ENCODE measurements around the gene HAAO. TPM values are rescaled to one million over a fixed set of nuclear protein-coding genes. Genes with fewer than 3 reads are reported as not detected.

Gene HAAO
- polyA plus RNA-seq, 4 donors: 23.8 to 147 (median 44.8) TPM

- Histone ChIP-seq H3K27ac (ENCODE audit: low read depth in 1 of 3, low read length in 2 of 3) (no peak overlapping the region), H3K9me3 (ENCODE audit: control insufficient read depth in 2 of 2, insufficient read depth in 1 of 2, low read depth in 1 of 2, low read length in 1 of 2) (peaks cover 0 to 16% of the 10 kb centered on the region in 2 donors), H3K4me3 (ENCODE audit: low read depth in 1 of 3, low read length in 3 of 3) (no peak overlapping the region), H3K27me3 (ENCODE audit: control insufficient read depth in 3 of 3, insufficient read depth in 3 of 3, low read length in 3 of 3) (no peaks in the 10 kb centered on the region), H3K4me1 (ENCODE audit: control insufficient read depth in 3 of 3, insufficient read depth in 2 of 3, low read depth in 1 of 3, low read length in 2 of 3) (peaks cover 0 to 8% (median 6%) of the 10 kb centered on the region in 3 donors), H3K36me3 (ENCODE audit: control insufficient read depth in 3 of 3, insufficient read depth in 2 of 3, low read depth in 1 of 3, low read length in 3 of 3) (peaks cover 0 to 54% (median 0%) of the 10 kb centered on the region in 3 donors)
- DNase-seq (no peak), FAIRE-seq (no peak)
- WGBS, 3 donors: 82 to 88% (median 86%) methylated on average over 12 to 15 of the region's 15 CpGs
Measured at GRCh38 chr2:42786561-42787345, 5.6 kb downstream of the HAAO start.

- no peak overlapping the region for H3K27ac ChIP-seq (ENCODE audit: low read depth in 1 of 3, low read length in 2 of 3)
- peaks cover 0 to 53% (median 0%) of the 10 kb centered on the region in 3 donors for H3K36me3 ChIP-seq (ENCODE audit: control insufficient read depth in 3 of 3, insufficient read depth in 2 of 3, low read depth in 1 of 3, low read length in 3 of 3)
- H3K4me1 ChIP-seq (ENCODE audit: control insufficient read depth in 3 of 3, insufficient read depth in 2 of 3, low read depth in 1 of 3, low read length in 2 of 3): peaks cover 0 to 4% (median 0%) of the 10 kb centered on the region in 3 donors
- H3K27me3 ChIP-seq (ENCODE audit: control insufficient read depth in 3 of 3, insufficient read depth in 3 of 3, low read length in 3 of 3): no peaks in the 10 kb centered on the region
- DNase-seq: no peak
- FAIRE-seq: no peak
- WGBS, 3 donors: 67 to 76% (median 71%) methylated on average over 6 to 7 of the region's 7 CpGs
- H3K4me3 ChIP-seq (ENCODE audit: low read depth in 1 of 3, low read length in 3 of 3): no peak overlapping the region
- peaks cover 0 to 35% of the 10 kb centered on the region in 2 donors for H3K9me3 ChIP-seq (ENCODE audit: control insufficient read depth in 2 of 2, insufficient read depth in 1 of 2, low read depth in 1 of 2, low read length in 1 of 2)
Measured at GRCh38 chr2:42784204-42784880, 8.0 kb downstream of the HAAO start.

GRCh38 chr2:42783511-42783910 lies 8.9 kb downstream of the HAAO start:
- WGBS, 3 donors: 94% methylated on average over 8 to 9 of the region's 9 CpGs
- DNase-seq (no peak), FAIRE-seq (no peak)
- no peak overlapping the region for H3K27ac ChIP-seq (ENCODE audit: low read depth in 1 of 3, low read length in 2 of 3)
- no peaks in the 10 kb centered on the region for H3K27me3 ChIP-seq (ENCODE audit: control insufficient read depth in 3 of 3, insufficient read depth in 3 of 3, low read length in 3 of 3)
- peaks cover 0 to 56% (median 0%) of the 10 kb centered on the region in 3 donors for H3K36me3 ChIP-seq (ENCODE audit: control insufficient read depth in 3 of 3, insufficient read depth in 2 of 3, low read depth in 1 of 3, low read length in 3 of 3)
- peaks cover 0 to 4% (median 0%) of the 10 kb centered on the region in 3 donors for H3K4me1 ChIP-seq (ENCODE audit: control insufficient read depth in 3 of 3, insufficient read depth in 2 of 3, low read depth in 1 of 3, low read length in 2 of 3)
- H3K9me3 ChIP-seq (ENCODE audit: control insufficient read depth in 2 of 2, insufficient read depth in 1 of 2, low read depth in 1 of 2, low read length in 1 of 2): peaks cover 0 to 44% of the 10 kb centered on the region in 2 donors
- H3K4me3 ChIP-seq (ENCODE audit: low read depth in 1 of 3, low read length in 3 of 3): no peak overlapping the region

- Histone ChIP-seq H3K4me3 (ENCODE audit: low read depth in 1 of 3, low read length in 3 of 3) (no peak overlapping the region), H3K27ac (ENCODE audit: low read depth in 1 of 3, low read length in 2 of 3) (no peak overlapping the region), H3K27me3 (ENCODE audit: control insufficient read depth in 3 of 3, insufficient read depth in 3 of 3, low read length in 3 of 3) (no peaks in the 10 kb centered on the region), H3K4me1 (ENCODE audit: control insufficient read depth in 3 of 3, insufficient read depth in 2 of 3, low read depth in 1 of 3, low read length in 2 of 3) (no peaks in the 10 kb centered on the region), H3K36me3 (ENCODE audit: control insufficient read depth in 3 of 3, insufficient read depth in 2 of 3, low read depth in 1 of 3, low read length in 3 of 3) (peaks cover 0 to 43% (median 0%) of the 10 kb centered on the region in 3 donors), H3K9me3 (ENCODE audit: control insufficient read depth in 2 of 2, insufficient read depth in 1 of 2, low read depth in 1 of 2, low read length in 1 of 2) (peaks cover 0 to 48% of the 10 kb centered on the region in 2 donors)
- DNase-seq (peak; percentile 51 to 96), FAIRE-seq (no peak)
- 14 to 67% (median 42%) methylated on average over 1 of the region's 1 CpG for WGBS, 3 donors
Measured at GRCh38 chr2:42781181-42781580, 11.2 kb downstream of the HAAO start.

- Histone ChIP-seq H3K4me3 (ENCODE audit: low read depth in 1 of 3, low read length in 3 of 3) (no peak overlapping the region), H3K9me3 (ENCODE audit: control insufficient read depth in 2 of 2, insufficient read depth in 1 of 2, low read depth in 1 of 2, low read length in 1 of 2) (peaks cover 0 to 38% of the 10 kb centered on the region in 2 donors), H3K27ac (ENCODE audit: low read depth in 1 of 3, low read length in 2 of 3) (no peak overlapping the region), H3K36me3 (ENCODE audit: control insufficient read depth in 3 of 3, insufficient read depth in 2 of 3, low read depth in 1 of 3, low read length in 3 of 3) (peaks cover 0 to 31% (median 0%) of the 10 kb centered on the region in 3 donors), H3K4me1 (ENCODE audit: control insufficient read depth in 3 of 3, insufficient read depth in 2 of 3, low read depth in 1 of 3, low read length in 2 of 3) (no peaks in the 10 kb centered on the region), H3K27me3 (ENCODE audit: control insufficient read depth in 3 of 3, insufficient read depth in 3 of 3, low read length in 3 of 3) (no peaks in the 10 kb centered on the region)
- WGBS, 3 donors: 84 to 92% (median 88%) methylated on average over 3 of the region's 3 CpGs
- DNase-seq: no peak
- no peak for FAIRE-seq
Measured at GRCh38 chr2:42777883-42778805, 14.2 kb downstream of the HAAO start.

GRCh38 chr2:42775810-42776209 lies 16.6 kb downstream of the HAAO start:
- no peak for DNase-seq
- Histone ChIP-seq H3K36me3 (ENCODE audit: control insufficient read depth in 3 of 3, insufficient read depth in 2 of 3, low read depth in 1 of 3, low read length in 3 of 3) (peaks cover 0 to 25% (median 0%) of the 10 kb centered on the region in 3 donors), H3K4me1 (ENCODE audit: control insufficient read depth in 3 of 3, insufficient read depth in 2 of 3, low read depth in 1 of 3, low read length in 2 of 3) (no peaks in the 10 kb centered on the region), H3K27ac (ENCODE audit: low read depth in 1 of 3, low read length in 2 of 3) (no peak overlapping the region), H3K4me3 (ENCODE audit: low read depth in 1 of 3, low read length in 3 of 3) (no peak overlapping the region), H3K9me3 (ENCODE audit: control insufficient read depth in 2 of 2, insufficient read depth in 1 of 2, low read depth in 1 of 2, low read length in 1 of 2) (peaks cover 0 to 25% of the 10 kb centered on the region in 2 donors), H3K27me3 (ENCODE audit: control insufficient read depth in 3 of 3, insufficient read depth in 3 of 3, low read length in 3 of 3) (no peaks in the 10 kb centered on the region)
- WGBS, 3 donors: 54 to 68% (median 55%) methylated on average over 3 of the region's 3 CpGs
- FAIRE-seq: no peak

GRCh38 chr2:42775186-42775585 lies 17.2 kb downstream of the HAAO start:
- H3K27me3 ChIP-seq (ENCODE audit: control insufficient read depth in 3 of 3, insufficient read depth in 3 of 3, low read length in 3 of 3): no peaks in the 10 kb centered on the region
- H3K9me3 ChIP-seq (ENCODE audit: control insufficient read depth in 2 of 2, insufficient read depth in 1 of 2, low read depth in 1 of 2, low read length in 1 of 2): peaks cover 0 to 19% of the 10 kb centered on the region in 2 donors
- no peaks in the 10 kb centered on the region for H3K4me1 ChIP-seq (ENCODE audit: control insufficient read depth in 3 of 3, insufficient read depth in 2 of 3, low read depth in 1 of 3, low read length in 2 of 3)
- DNase-seq (no peak), FAIRE-seq (no peak)
- WGBS, 3 donors: 67 to 85% (median 84%) methylated on average over 2 of the region's 2 CpGs
- H3K36me3 ChIP-seq (ENCODE audit: control insufficient read depth in 3 of 3, insufficient read depth in 2 of 3, low read depth in 1 of 3, low read length in 3 of 3): peaks cover 0 to 23% (median 0%) of the 10 kb centered on the region in 3 donors
- H3K4me3 ChIP-seq (ENCODE audit: low read depth in 1 of 3, low read length in 3 of 3): no peak overlapping the region
- no peak overlapping the region for H3K27ac ChIP-seq (ENCODE audit: low read depth in 1 of 3, low read length in 2 of 3)
